Renal cortical epithelial cell (primary cell): ENCODE measurements around the gene MYO3B. TPM values are rescaled to one million over a fixed set of nuclear protein-coding genes. Genes with fewer than 3 reads are reported as not detected.

Source experiments
- DNase-seq: peaks from one replicate; pipeline ENCODE4 v3.0.0-alpha.2; 2011; ENCODE audit warnings: low read depth
- total RNA-seq: library from RNA; depleted of rRNA; stranded (reverse); fragments of >200 nt; gene quantifications from 2 replicates; pipeline ENCODE4 v1.2.3, GENCODE V29; 2014

MYO3B gene
- total RNA-seq, 1 donor from 2014 or later = 1.4 TPM

- DNase-seq = no peak
Observed at GRCh38 chr2:170163411-170164065, 14.4 kb upstream of the MYO3B start.

DNA sequence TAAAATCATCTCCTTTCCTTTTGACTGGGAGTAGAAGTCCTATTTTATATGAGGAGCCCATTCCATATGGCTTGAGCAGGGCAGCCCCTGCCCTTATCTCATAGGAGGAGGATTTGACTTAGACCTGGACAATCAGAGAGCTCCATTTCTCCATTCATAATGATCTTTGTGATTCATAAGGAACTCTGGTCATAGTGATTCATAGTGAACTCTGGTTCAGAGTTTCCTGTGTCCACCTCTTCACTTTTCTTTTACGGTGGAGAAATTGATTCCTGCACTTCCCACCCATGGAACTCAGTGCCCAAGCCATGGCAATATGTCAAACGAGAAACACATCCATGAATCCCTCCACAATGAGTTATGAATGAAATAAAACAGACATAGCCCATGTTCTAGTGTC lies 12.8 kb upstream of the MYO3B start:
- DNase-seq = peak; percentile 55

DNA sequence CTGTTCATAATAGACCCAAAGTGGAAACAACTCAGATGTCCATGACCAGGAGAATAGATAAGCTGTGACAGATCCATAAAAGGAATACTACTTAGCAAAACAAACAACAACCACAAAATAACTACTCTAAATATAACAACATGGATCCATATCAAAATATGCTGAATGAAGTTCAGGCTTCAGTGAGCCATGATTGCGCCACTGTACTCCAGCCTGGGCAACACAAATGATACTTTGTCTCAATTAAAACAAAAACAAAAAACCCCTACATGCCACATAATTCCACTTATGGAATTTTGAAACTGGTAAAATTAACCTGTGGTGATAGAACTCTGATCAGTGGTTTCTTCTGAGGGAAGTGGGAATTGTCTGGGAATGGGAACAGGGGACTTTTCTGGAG lies 11.2 kb upstream of the MYO3B start:
- no peak for DNase-seq

- peak; percentile 55 for DNase-seq
Observed at GRCh38 chr2:170170281-170171040, 7.5 kb upstream of the MYO3B start.

- no peak for DNase-seq
Observed at GRCh38 chr2:170176212-170176611, 1.7 kb upstream of the MYO3B start.

- DNase-seq = peak; percentile 32
Observed at GRCh38 chr2:170180031-170180566, 2.2 kb downstream of the MYO3B start.

GRCh38 chr2:170181602-170182001 lies 3.7 kb downstream of the MYO3B start:
- DNase-seq = no peak

DNA sequence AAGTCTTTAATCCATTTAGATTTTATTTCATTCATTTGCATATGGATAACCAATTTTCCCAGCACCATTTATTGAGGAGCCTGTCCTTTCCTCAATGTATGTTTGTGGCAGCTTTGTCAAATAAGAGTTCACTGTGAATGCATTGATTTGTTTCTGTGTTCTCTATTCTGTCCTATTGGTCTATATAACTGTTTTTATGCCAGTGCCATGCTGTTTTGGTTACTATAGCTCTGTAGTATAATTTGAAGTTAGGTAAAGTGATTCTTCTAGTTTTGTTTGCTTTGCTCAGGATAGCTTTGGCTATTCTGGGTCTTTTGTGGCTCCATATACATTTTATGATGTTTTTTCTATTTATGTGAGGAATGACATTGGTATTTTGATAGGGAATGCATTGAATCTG lies 7.4 kb downstream of the MYO3B start:
- no peak for DNase-seq

DNA sequence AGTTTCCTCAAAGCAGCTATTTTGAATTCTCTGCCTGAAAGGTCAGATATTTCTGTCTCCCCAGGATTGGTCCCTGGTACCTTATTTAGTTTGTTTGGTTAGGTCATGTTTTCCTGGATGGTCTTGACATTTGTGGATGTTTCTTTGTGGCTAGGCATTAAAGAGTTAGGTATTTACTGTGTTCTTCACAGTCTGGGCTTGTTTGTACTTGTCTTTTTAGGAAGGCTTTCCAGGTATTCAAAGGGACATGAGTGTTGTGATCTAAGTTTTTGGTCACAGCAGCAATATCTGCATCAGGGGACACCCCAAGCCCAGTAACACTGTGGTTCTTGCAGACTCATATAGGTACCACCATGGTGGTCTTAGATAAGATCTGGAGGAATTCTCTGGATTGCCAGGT lies 11.8 kb downstream of the MYO3B start:
- no peak for DNase-seq

DNA sequence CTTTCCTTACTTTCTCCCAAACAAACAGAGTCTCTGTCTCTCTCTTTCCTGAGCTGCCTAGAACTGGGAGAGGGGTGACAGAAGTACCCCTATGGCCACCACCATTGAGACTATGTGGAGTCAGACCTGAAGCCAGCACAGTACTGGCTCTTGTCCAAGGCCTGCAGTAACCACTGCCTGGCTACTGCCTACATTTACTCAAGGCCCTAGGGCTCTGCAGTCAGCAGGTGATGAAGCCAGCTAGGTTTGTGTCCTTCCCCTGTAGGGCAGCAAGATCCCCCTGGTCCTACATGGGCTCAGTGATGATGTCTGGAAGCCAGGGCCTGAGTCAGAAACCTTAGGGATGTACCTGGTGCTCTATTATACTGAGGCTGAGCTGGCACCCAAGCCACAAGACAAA lies 12.2 kb downstream of the MYO3B start:
- DNase-seq = no peak

DNA sequence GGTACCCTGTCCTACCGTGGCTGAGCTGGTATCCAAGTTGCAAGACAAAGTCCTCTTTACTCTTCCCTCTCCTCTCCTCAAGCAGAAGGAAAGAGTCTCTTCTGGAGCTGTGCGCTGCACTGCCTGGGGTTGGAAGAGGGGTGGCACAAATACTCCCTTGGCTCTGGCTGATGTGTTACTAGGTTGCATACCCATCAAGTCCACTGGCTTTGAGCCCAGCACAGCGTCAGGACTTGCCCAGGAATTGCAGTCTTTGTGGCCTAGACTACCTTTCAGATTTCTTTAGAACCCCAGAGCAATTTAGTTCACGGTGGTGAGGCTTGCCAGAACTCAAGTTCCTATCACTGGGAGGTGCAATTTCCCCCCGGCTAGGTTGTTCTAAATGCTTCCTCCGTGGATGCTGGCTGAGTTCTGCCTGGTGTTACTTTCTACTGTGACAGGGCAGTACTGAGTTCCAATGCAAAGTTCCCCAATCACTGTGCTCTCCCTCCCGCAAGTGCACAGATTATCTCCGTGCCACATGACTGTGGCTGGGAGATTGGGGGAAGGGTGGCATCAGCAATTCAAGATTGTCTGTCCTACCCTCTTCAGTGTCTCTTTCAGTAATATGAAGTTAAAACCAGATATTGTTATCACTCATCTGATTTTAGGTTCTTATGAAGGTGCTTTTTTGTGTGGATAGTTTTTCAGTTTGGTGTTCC lies 13.4 kb downstream of the MYO3B start:
- no peak for DNase-seq

DNA sequence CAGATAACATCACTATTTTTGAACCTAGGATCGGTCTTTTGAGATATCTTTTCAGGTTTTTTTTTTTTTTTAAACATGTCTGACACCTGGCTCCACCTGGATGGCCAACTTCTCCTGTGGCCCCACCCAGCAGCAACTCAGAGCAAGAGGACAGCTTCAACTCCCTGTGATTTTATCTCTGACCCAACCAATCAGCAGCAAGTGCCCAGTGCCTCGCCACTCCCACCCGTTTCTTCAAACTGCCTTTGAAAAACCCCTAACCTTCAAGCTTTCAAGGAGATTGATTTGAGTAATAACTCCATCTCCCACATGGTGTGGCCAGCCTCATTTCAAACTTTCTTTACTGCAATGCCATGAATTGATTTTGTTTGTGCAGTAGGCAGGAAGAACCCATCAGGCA lies 19.0 kb downstream of the MYO3B start:
- DNase-seq = no peak

GRCh38 chr2:170201275-170201674 lies 23.3 kb downstream of the MYO3B start:
- DNase-seq = no peak

- DNase-seq = no peak
Observed at GRCh38 chr2:170201734-170202393, 23.9 kb downstream of the MYO3B start.

GRCh38 chr2:170202437-170202836 lies 24.5 kb downstream of the MYO3B start:
- DNase-seq = no peak

GRCh38 chr2:170204298-170204951 lies 26.5 kb downstream of the MYO3B start:
- DNase-seq = no peak

- DNase-seq = no peak
Observed at GRCh38 chr2:170206246-170206645, 28.3 kb downstream of the MYO3B start.

- DNase-seq = no peak
Observed at GRCh38 chr2:170206805-170207407, 29.0 kb downstream of the MYO3B start.

DNA sequence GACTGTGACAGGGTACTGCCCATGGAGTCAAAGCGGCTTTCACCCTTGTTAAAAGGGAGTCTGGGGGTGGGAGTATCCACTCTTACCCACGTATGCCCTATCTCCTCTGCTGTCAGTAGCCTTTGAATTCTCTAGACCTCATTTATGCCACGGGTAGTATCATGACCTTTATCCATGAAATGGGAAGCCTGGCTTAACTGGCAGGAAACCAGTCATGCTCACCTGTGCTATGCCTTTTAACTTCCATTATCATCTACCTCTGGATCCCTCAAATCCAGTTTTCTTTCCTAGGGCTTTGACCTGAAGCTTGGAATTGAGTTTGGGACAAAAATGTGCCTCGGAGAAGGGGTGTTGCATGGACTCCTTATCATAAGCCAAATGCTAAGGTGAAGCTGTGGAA lies 30.0 kb downstream of the MYO3B start:
- no peak for DNase-seq

DNA sequence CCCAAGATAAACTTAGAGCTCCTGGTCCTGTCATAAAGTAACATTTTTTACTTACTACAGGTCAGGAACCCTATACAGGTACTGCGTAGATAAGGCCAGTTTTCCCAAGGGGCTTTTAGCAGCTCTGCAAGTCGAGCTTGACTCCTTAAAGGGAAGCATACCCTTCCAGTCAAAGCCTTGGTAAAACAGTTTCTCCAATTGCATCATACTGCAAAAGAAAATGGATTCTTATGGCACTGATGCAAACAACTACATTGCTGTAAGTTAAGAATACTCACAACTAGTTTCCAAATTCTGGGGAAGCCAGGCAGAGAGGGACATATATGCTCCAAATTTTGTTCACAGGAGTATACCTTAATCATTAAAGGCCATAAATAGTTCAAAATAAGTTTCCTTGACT lies 31.0 kb downstream of the MYO3B start:
- DNase-seq = no peak

DNA sequence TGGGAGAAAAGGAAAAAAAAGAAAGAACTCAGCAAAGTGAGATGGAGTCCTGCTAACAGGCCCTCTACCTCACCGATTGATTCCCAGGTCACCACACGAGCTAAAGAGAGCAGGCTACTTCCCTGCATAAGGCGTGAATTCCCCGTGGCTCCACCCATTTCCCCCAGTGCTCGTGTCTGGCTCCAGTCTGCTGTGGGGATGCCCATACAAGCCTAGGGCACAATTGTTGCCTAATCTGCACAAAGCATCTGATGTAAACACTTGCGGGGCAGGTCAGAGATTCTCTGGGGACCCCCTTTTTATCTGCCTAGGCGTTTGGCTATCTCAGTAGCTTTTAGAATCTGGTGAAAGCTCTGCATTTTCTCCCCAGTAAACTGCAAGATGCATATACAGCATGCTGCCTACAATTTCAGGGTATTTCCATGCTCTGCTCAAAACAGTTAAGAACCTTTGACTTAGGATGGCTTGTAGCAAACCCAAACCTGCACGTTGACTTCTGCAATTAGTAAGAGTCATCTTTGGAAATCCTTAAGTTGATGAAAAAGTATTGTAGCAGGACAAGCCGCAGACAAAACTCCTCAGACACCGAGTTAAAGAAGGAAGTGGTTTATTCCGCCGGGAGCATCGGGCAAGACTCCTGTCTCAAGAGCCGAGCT lies 34.8 kb downstream of the MYO3B start:
- DNase-seq = no peak
